IMR-90 (cell line): Measurements from ENCODE around the gene VPS37C. TPM values are rescaled to one million over a fixed set of nuclear protein-coding genes. Genes with fewer than 3 reads are reported as not detected.

Experiments
- ATAC-seq: fragments of 200-7000 bp; cut with Tn5 transposase; 2 replicates; pipeline ENCODE4 v1.9.1; 2020; ENCODE audit warnings: low read depth, mild to moderate bottlenecking, moderate library complexity
- BruUV-seq: library from RNA; stranded (reverse); fragments of 400-500 nt; replicated peaks from 2 replicates; lab custom pipeline; 2021; lab: Mats Ljungman, UMichigan
- CTCF ChIA-PET: fragments of 300-600 bp; formaldehyde crosslinking; extraction: SDS; loops from one replicate; lab custom pipeline; 2021; ENCODE audit warnings: antibody characterized with exemption; lab: Yijun Ruan, JAX
- POLR2A ChIA-PET: fragments of 300-600 bp; sonication (Branson Sonifier 250); formaldehyde crosslinking; loops from one replicate; lab custom pipeline; 2022; ENCODE audit warnings: antibody characterized with exemption; ENCODE audit not compliant: unreplicated experiment; lab: Charles Lee
- DNase-seq: peaks from one replicate; pipeline ENCODE4 v3.0.0; 2013
- H2AFZ ChIP-seq: replicated peaks from 2 replicates; pipeline ENCODE3; 2013; ENCODE audit warnings: low read length, mild to moderate bottlenecking; ENCODE audit not compliant: poor library complexity
- H2AK5ac ChIP-seq: 2 replicates; pipeline ENCODE4 v1.6.1; 2013; ENCODE audit warnings: low read depth, low read length, inconsistent platforms
- H2AK9ac ChIP-seq: replicated peaks from 2 replicates; pipeline ENCODE3; 2013; ENCODE audit warnings: mild to moderate bottlenecking, low read depth, low read length, moderate library complexity; ENCODE audit not compliant: poor library complexity
- H2BK120ac ChIP-seq: 2 replicates; pipeline ENCODE4 v1.6.1; 2013; ENCODE audit warnings: low read depth, low read length, inconsistent platforms
- H2BK15ac ChIP-seq: 3 replicates; pipeline ENCODE4 v1.6.1; 2013; ENCODE audit warnings: low read depth, low read length, inconsistent platforms
- H2BK20ac ChIP-seq: 2 replicates; pipeline ENCODE4 v1.6.1; 2013; ENCODE audit warnings: low read depth, mild to moderate bottlenecking, inconsistent platforms, low read length, moderate library complexity
- H2BK5ac ChIP-seq: 2 replicates; pipeline ENCODE4 v1.6.1; 2013; ENCODE audit warnings: mild to moderate bottlenecking, low read depth, low read length, inconsistent platforms; ENCODE audit not compliant: poor library complexity, severe bottlenecking
- H3K14ac ChIP-seq: replicated peaks from 2 replicates; pipeline ENCODE4 v1.6.1; 2013; ENCODE audit warnings: low read depth, low read length, inconsistent platforms
- H3K18ac ChIP-seq: 2 replicates; pipeline ENCODE4 v1.6.1; 2013; ENCODE audit warnings: low read depth, low read length, control low read depth
- H3K23ac ChIP-seq: 2 replicates; pipeline ENCODE4 v1.6.1; 2013; ENCODE audit warnings: low read depth, low read length, inconsistent platforms
- H3K27ac ChIP-seq: 2 replicates; pipeline ENCODE4 v1.5.1; 2013; ENCODE audit warnings: mild to moderate bottlenecking, control low read depth, low read length; ENCODE audit not compliant: insufficient read depth
- H3K27me3 ChIP-seq: 2 replicates; pipeline ENCODE4 v1.6.1; 2013; ENCODE audit warnings: low read length; ENCODE audit not compliant: control insufficient read depth, insufficient read depth
- H3K36me3 ChIP-seq: 2 replicates; pipeline ENCODE4 v1.6.1; 2013; ENCODE audit warnings: low read length, mixed read lengths; ENCODE audit not compliant: control insufficient read depth, insufficient read depth
- H3K4ac ChIP-seq: 2 replicates; pipeline ENCODE4 v1.6.1; 2013; ENCODE audit warnings: low read depth, low read length, inconsistent platforms
- H3K4me1 ChIP-seq: 2 replicates; pipeline ENCODE4 v1.6.1; 2013; ENCODE audit warnings: low read length, mixed read lengths; ENCODE audit not compliant: control insufficient read depth, insufficient read depth
- H3K4me2 ChIP-seq: 2 replicates; pipeline ENCODE4 v1.6.1; 2013; ENCODE audit warnings: low read depth, mild to moderate bottlenecking, control low read depth, low read length, moderate library complexity
- H3K4me3 ChIP-seq: 2 replicates; pipeline ENCODE4 v1.5.1; 2013; ENCODE audit warnings: low read depth, mild to moderate bottlenecking, control low read depth, low read length, moderate library complexity; ENCODE audit not compliant: insufficient read depth
- H3K56ac ChIP-seq: 2 replicates; pipeline ENCODE4 v1.6.1; 2013; ENCODE audit warnings: low read length, inconsistent platforms; ENCODE audit not compliant: insufficient read depth; ENCODE audit errors: extremely low read depth
- H3K79me1 ChIP-seq, 2 experiments: 2 replicates each; pipeline ENCODE4 v1.6.1; 2013; ENCODE audit warnings: low read length in 2 of 2, inconsistent platforms in 1 of 2, low read depth in 1 of 2
- H3K9ac ChIP-seq: 2 replicates; pipeline ENCODE4 v1.6.1; 2013; ENCODE audit warnings: low read depth, low read length, control low read depth
- H3K9me1 ChIP-seq: 2 replicates; pipeline ENCODE4 v1.6.1; 2013; ENCODE audit warnings: low read length, inconsistent platforms; ENCODE audit not compliant: insufficient read depth
- H3K9me3 ChIP-seq: 2 replicates; pipeline ENCODE4 v1.6.1; 2013; ENCODE audit warnings: low read length; ENCODE audit not compliant: control insufficient read depth, insufficient read depth
- H4K20me1 ChIP-seq: 2 replicates; pipeline ENCODE4 v1.6.1; 2013; ENCODE audit warnings: low read length, inconsistent platforms; ENCODE audit not compliant: insufficient read depth
- H4K5ac ChIP-seq: 2 replicates; pipeline ENCODE4 v1.6.1; 2013; ENCODE audit warnings: mild to moderate bottlenecking, low read depth, low read length, control low read depth
- H4K8ac ChIP-seq, 2 experiments: 2 replicates each; pipeline ENCODE4 v1.6.1; 2013; ENCODE audit warnings: low read depth in 2 of 2, low read length in 2 of 2, control low read depth in 1 of 2, inconsistent platforms in 1 of 2
- H4K91ac ChIP-seq: 2 replicates; pipeline ENCODE4 v1.6.1; 2013; ENCODE audit warnings: low read depth, low read length, inconsistent platforms; ENCODE audit not compliant: insufficient read depth
- BHLHE40 ChIP-seq: fragments of 150-350 bp; IDR thresholded peaks from 2 replicates; pipeline ENCODE4 v1.6.1; 2016; ENCODE audit warnings: mild to moderate bottlenecking, low read depth, low read length
- MAZ ChIP-seq: IDR thresholded peaks from 2 replicates; pipeline ENCODE4 v1.6.1; 2012; ENCODE audit warnings: low read depth, mild to moderate bottlenecking, low read length, improper control_type of control experiment, moderate library complexity, borderline replicate concordance
- MXI1 ChIP-seq: IDR thresholded peaks from 2 replicates; pipeline ENCODE4 v1.6.1; 2012; ENCODE audit warnings: low read depth, mild to moderate bottlenecking, low read length, moderate library complexity, borderline replicate concordance
- RAD21 ChIP-seq: IDR thresholded peaks from 2 replicates; pipeline ENCODE4 v1.6.1; 2012; ENCODE audit warnings: low read length, improper control_type of control experiment
- RFX5 ChIP-seq: IDR thresholded peaks from 2 replicates; pipeline ENCODE4 v1.8.0; 2012; ENCODE audit warnings: low read depth, mild to moderate bottlenecking, low read length, moderate library complexity
- WGBS, 2 experiments: methylation state at CpG; one replicate each; pipeline versions ENCODE4 v1.1.5 to v1.1.7; 2013; ENCODE audit warnings: missing lambda C conversion rate in 2 of 2; ENCODE audit not compliant: insufficient read length in 1 of 2; ENCODE audit errors: extremely low coverage in 2 of 2; 5-methylcytosine and 5-hydroxymethylcytosine counted together
- dilution Hi-C: fragments of 300-500 bp; cut with HindIII; formaldehyde crosslinking; loops from one replicate; pipeline ENCODE4 v1.14.3; 2018; ENCODE audit warnings: low sequenced_read_pairs; ENCODE audit not compliant: unreplicated experiment
- in situ Hi-C: fragments of 300-500 bp; cut with MboI; formaldehyde crosslinking; loops from 3 replicates; pipeline ENCODE4 v1.14.3; 2019; ENCODE audit warnings: low sequenced_read_pairs, inconsistent platforms, mixed read lengths
- intact Hi-C: fragments of 100-400 bp; cut with micrococcal nuclease; formaldehyde crosslinking; loops from 2 replicates; pipeline ENCODE4 v1.10.0; 2022
- polyA plus RNA-seq, 3 experiments: library from polyadenylated mRNA; depleted of rRNA; stranded (reverse); fragments of >200 nt; gene quantifications; 2 replicates each; pipeline ENCODE4 v1.2.3, GENCODE V29; 2012; ENCODE audit warnings: low replicate concordance in 1 of 3
- total RNA-seq: library from RNA; depleted of rRNA; stranded (reverse); fragments of >200 nt; gene quantifications from 2 replicates; pipeline ENCODE4 v1.2.3, GENCODE V29; 2012

The VPS37C gene
- total and polyA plus RNA-seq, 2 of the 4 experiments (the other 2 are of a cell fraction): 3.2 to 13.2 TPM

GRCh38 chr11:61113201-61113600, 48.0 kb downstream of the VPS37C start:
- Histone ChIP-seq H3K4ac (no peak overlapping the region), H2AFZ (no peak overlapping the region), H4K8ac (no peak overlapping the region), H2BK120ac (no peak overlapping the region), H3K79me1 (no peaks in the 10 kb centered on the region), H3K56ac (no peak overlapping the region), H3K9me1 (no peaks in the 10 kb centered on the region), H4K91ac (no peak overlapping the region), H2AK9ac (no peak overlapping the region), H3K14ac (no peak overlapping the region), H4K5ac (no peak overlapping the region), H2AK5ac (no peak overlapping the region), H3K4me1 (no peaks in the 10 kb centered on the region), H4K20me1 (no peaks in the 10 kb centered on the region), H3K18ac (no peak overlapping the region), H3K9ac (no peak overlapping the region), H3K36me3 (no peaks in the 10 kb centered on the region), H2BK15ac (no peak overlapping the region), H3K27ac (no peak overlapping the region), H2BK20ac (no peak overlapping the region), H2BK5ac (no peak overlapping the region), H3K23ac (no peak overlapping the region), H3K4me2 (no peak overlapping the region), H3K4me3 (no peak overlapping the region), H3K27me3 (peaks cover 41% of the 10 kb centered on the region), H3K9me3 (no peaks in the 10 kb centered on the region)
- CTCF ChIA-PET: no interaction called here
- no peak for ATAC-seq
- no TSS peak for BruUV-seq
- DNase-seq: no peak
- dilution Hi-C loops (no loop called here), in situ Hi-C loops (no loop called here), intact Hi-C loops (no loop called here)
- TF ChIP-seq MXI1: no peak
- no peak for TF ChIP-seq BHLHE40
- TF ChIP-seq RFX5: no peak
- TF ChIP-seq RAD21: no peak
- no peak for TF ChIP-seq MAZ
- POLR2A ChIA-PET: interaction anchor here (0.6 kb wide), 1 partner anchor 170 kb away, joined by 3 read pairs; no protein-coding TSS in a partner anchor
- 48% methylated on average over 3 of the region's 9 CpGs; no CpG with 5 or more reads in 1 of the 2 experiments for WGBS, 2 experiments
